Measurements from ENCODE around the gene RALGAPA2. TPM values are rescaled to one million over a fixed set of nuclear protein-coding genes. Genes with fewer than 3 reads are reported as not detected.

The RALGAPA2 gene
- total RNA-seq, 1 donor from 2014 or later = 46.7 TPM

DNA sequence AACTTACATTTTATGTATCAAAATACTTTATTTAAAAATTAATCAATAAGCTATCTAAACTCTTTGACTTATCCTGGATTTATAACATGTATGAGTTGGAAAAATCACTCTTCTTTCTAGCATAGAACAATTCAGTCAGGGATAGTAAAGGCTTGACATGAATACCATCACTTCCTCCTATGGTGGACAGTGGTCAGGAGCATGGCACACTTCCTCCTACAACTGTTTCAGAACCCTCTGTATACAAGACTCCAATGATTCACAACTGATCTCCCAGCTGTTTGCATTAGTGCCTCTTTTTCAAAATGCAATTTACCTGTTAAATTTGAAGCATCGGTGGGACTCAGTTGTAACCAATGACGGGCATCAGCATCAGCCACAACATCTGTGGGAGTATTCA, 129.7 kb downstream of the RALGAPA2 start:
- DNase-seq (ENCODE audit: low spot score) = no peak

GRCh38 chr20:20580139-20580538, 132.3 kb downstream of the RALGAPA2 start:
- DNase-seq (ENCODE audit: low spot score) = no peak

- DNase-seq (ENCODE audit: low spot score) = no peak
These were observed 133.6 kb downstream of the RALGAPA2 start for GRCh38 chr20:20578838-20579237.

GRCh38 chr20:20573797-20574196, 138.6 kb downstream of the RALGAPA2 start:
- no peak for DNase-seq (ENCODE audit: low spot score)

DNA sequence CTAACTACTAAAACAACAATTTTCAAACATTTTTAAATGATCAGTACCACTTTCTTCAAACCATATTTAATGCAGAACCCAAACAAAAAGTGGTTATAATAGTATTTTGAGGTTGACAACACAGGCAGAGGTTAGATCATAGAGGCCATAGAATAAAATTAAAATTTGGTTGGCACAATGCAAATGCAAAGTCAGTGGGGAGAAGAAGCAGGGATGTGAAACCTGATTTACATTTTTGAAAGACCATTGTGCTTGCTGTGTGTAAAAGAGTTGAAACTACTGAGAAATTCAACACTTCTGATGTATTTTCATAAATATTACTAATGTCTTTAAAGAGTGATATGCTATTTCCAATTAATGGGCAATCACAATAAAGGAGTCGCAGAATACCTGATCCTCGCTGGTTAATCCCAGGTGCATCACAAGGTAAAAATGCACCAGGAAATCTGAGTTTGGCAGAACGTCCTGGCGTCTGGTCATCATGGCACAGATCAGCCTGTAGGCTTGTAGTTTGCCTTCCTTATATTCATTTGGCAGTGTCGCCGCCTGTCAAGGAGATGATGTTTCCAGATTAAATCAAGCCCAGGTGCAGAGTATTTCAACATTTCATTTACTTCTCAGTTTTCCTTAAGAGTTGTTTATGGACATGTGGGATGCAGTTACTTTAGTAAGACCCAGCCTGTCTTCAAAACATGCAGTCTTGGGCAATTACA, 141.2 kb downstream of the RALGAPA2 start:
- no peak for DNase-seq (ENCODE audit: low spot score)

DNA sequence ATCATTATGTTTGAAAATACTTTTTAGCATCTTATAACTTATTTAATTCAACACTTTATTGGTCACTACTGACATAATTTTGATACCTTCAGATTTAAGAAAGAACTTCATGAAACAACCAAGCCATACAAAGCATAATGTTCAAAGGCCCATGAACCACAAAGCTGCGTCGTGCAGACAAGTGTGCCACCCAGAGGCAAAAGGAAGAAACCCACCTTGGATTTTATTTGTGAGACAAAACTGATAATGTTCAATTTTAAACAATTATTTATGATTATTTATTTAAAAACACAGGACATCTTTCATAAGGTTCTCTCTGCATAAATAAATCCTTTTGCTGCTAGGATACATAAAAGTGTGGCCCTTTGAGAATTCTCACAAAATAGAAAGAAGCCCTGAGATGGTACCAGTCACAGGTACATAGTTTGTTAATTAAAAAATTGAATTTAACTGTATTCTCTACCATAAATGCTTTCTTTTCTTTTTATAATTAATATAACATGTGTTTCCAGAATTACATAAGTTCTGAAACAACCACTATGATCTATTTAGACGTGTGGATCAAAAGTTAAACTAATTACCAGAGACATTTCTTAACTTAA, 143.7 kb downstream of the RALGAPA2 start:
- DNase-seq (ENCODE audit: low spot score) = no peak

- no peak for DNase-seq (ENCODE audit: low spot score)
These were observed 144.7 kb downstream of the RALGAPA2 start for GRCh38 chr20:20567712-20568111.

DNA sequence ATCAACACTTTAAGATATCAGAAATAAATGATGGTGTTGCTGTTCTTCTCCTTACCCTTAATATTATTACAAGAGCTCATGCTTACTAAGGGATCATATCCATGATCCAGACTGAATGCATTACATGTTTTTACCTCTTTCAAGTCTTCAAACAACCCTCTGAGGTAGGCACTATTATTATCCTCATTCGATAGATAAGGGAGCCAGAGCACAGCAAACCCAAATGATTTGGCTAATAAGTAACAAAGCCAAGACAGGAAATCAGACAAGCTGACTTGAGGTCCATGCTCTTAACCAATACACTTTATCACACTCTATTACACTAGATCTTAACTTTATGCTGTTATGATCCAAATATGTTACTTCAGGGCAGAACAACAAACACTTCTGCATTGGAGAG, 145.9 kb downstream of the RALGAPA2 start:
- no peak for DNase-seq (ENCODE audit: low spot score)

- no peak for DNase-seq (ENCODE audit: low spot score)
These were observed 148.2 kb downstream of the RALGAPA2 start for GRCh38 chr20:20564279-20564678.

- no peak for DNase-seq (ENCODE audit: low spot score)
These were observed 149.9 kb downstream of the RALGAPA2 start for GRCh38 chr20:20562507-20562906.

DNA sequence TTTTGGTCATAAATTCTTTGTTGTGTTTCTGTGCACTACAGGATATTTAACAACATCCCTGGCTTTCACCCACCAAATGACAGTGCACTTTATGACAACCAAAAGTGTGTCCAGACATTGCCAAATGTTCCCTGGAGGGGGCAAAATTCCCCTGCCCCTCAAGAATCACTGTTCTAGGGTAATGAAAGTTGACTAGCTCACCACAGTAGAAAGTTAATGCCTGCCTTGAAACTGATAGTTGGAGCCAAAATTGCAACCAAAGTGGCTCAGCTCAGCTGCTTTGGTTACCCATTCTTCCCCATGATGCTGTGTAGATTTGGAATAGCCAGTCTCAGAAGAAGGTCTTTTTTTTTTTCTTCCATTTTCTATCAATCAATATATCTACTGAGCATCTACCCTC, 150.6 kb downstream of the RALGAPA2 start:
- no peak for DNase-seq (ENCODE audit: low spot score)

GRCh38 chr20:20561172-20561571, 151.3 kb downstream of the RALGAPA2 start:
- DNase-seq (ENCODE audit: low spot score) = no peak

DNA sequence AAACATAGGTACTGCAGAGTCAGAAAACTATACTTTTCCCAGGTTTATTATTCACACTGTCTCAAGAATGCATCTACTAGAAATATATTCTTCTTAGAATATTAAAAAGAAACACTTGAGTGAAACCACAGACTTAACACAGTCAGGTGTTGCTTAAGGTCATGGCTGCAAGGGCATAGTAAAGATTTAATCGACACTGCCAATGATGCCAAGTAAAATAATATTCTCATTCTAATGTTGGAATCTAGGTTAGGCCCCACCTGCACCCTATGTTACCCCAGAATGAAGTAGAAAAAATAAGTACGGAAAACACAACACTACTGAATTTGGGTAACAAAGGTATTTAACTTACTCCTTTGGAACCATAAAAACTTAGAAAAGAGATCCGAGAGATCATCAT, 155.0 kb downstream of the RALGAPA2 start:
- no peak for DNase-seq (ENCODE audit: low spot score)

DNA sequence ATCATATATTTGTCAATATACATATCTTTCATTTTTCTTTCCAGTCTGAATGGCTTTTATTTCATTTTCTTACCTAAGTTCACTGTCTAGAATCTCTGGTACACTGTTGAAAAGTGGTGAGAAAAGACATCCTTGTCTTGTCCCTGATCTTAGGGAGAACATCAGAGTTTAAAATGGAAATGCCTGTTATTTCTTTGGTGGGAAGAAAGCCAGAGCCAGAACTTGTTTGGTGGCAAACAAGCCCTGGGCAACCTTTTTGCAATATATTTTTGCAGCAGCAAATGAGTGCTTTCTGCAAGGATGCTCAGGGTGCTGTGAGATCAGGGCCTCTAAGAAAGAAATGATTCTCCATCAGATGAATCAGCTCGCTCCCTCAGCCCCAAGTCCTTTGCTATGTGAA, 156.6 kb downstream of the RALGAPA2 start:
- no peak for DNase-seq (ENCODE audit: low spot score)

DNA sequence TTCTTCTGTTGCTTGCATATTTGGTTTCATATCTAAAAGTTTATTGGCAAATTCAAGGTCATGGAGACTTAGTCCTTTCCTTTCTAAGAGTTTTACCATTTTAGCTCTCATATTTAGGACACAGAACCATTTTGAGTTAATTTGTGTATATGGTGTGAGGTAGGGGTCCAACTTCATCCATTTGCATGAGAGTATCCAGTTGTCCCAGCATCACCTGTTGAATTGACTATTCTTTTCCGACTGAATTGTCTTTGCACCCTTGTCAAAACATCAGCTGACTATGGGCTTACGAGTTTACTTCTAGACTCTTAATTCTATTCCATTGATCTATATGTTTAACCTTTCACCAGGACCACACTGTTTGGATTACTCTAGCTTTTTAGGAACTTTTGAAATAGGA, 157.5 kb downstream of the RALGAPA2 start:
- DNase-seq (ENCODE audit: low spot score) = no peak

- DNase-seq (ENCODE audit: low spot score) = no peak
These were observed 158.9 kb downstream of the RALGAPA2 start for GRCh38 chr20:20553541-20553940.

GRCh38 chr20:20552076-20552475, 160.4 kb downstream of the RALGAPA2 start:
- no peak for DNase-seq (ENCODE audit: low spot score)

DNA sequence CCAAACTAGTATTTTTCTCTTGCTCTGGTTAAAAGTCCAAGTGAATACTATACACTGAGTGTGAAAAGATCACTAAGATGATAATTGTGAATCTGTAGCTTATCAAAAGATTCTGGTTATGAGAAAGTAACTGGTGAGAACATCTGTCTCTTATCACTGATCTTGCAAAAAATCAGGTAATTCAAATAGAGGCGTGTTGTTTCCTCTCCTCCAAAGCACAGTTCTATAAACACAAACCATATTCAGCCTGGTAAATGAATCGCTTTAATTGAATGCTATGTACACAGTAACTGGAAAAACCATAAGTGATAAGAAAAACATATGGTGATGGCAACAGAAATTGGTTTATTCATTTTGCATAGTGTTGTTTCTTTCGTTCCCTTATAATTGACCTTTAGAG, 161.0 kb downstream of the RALGAPA2 start:
- no peak for DNase-seq (ENCODE audit: low spot score)

DNA sequence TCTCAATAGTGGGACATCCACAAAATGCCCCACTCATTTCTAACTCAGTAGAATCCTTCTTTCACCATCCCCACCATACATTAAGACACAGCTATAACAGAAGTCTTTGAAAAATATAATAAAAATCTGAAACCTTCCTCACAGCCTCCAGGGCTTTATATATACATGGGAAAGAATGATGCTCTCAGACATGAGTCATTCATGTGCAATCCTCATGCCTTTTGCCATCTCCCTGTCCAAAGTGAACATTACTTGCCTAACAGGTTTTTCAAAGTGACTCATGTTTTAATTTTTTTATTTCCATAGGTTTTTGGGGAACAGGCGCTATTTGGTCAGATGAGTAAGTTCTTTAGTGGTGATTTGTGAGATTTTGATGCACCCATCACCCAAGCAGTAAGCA, 162.7 kb downstream of the RALGAPA2 start:
- DNase-seq (ENCODE audit: low spot score) = no peak

- DNase-seq (ENCODE audit: low spot score) = no peak
These were observed 163.2 kb downstream of the RALGAPA2 start for GRCh38 chr20:20549267-20549612.

DNA sequence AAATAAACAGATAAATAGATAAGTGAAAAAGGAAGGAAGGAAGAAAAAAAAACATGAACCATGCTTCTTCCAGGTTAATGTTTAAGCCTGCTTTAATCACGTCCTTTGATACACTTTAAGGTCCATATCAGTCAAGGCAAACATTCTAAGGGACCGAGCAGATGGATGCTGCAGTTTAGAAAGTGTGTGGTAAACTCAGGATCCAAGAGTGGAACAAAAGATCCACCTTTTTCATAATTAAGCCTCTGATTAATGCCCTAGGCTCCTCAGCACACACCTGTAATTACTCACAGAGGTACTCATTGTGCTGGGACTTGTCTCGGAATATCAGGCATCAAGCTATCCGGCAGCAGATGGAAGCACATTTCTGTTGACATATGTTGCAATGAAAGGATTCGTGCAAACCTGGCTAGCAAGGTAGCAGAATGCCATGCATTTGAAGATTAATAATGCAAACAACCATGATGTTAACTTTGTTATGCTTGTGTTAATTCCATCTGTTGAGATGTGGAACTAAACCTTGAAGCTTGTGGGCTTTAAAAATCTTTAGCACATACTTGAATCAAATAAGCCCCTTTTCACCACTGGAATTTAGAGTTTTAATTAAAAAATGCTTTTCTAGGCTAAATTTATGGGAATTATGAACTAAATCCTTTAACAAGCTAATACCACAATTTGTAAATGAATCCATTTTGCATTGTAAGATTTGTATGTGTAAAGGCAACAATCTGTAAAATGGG, 163.7 kb downstream of the RALGAPA2 start:
- no peak for DNase-seq (ENCODE audit: low spot score)

DNA sequence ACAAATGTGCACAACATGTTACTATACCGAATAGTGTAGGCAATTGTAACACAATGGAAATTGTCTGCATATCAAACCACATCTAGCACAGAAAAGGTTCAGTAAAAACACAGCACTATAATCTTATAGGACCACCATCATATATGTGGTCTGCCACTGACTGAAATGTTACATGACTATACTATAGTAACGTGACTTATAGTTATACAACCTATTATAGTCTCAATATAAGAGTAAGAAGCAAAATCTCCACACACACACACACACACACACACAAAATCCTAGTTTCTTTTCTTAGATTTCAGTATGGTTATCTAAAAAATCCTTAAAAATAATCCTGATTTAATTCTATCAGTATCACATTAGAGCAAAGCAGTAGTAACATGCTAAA, 164.6 kb downstream of the RALGAPA2 start:
- DNase-seq (ENCODE audit: low spot score) = no peak
